ENCODE results near the gene GET4. TPM values are rescaled to one million over a fixed set of nuclear protein-coding genes. Genes with fewer than 3 reads are reported as not detected.

The GET4 gene
- total and polyA plus RNA-seq, 2 of the 13 experiments (the other 11 are each of a cell fraction or from before 2014, with no cell fraction given): 28.2 to 35.2 TPM

- Histone ChIP-seq H3K79me2 (ENCODE audit: insufficient read depth, low read length) (no peaks in the 10 kb centered on the region), H3K4me2 (ENCODE audit: low read depth, low read length) (peak overlapping the region; percentile 63)
Measured at GRCh38 chr7:901041-901387, 24.7 kb downstream of the GET4 start.

More at GRCh38 chr7:901041-901387, 24.7 kb downstream of the GET4 start:
- no peak for TF ChIP-seq SOX5 (CRISPR knock-in tag; IDR thresholded peaks at IDR 0.05; ENCODE audit: borderline replicate concordance)
- TF ChIP-seq RFXANK (CRISPR knock-in tag; IDR thresholded peaks at IDR 0.05): no peak
- no peak for TF ChIP-seq ZBTB2 (CRISPR knock-in tag; IDR thresholded peaks at IDR 0.05; ENCODE audit: low read depth)
- no peak for TF ChIP-seq HCFC1 (IDR thresholded peaks at IDR 0.05; ENCODE audit: low read depth, low read length)
- TF ChIP-seq ARNT (IDR thresholded peaks at IDR 0.05): no peak
- TF ChIP-seq HIVEP1 (CRISPR knock-in tag; IDR thresholded peaks at IDR 0.05): peak; percentile 43; the same call in 1 of the 2 replicates
- no peak for TF ChIP-seq ZBTB44 (CRISPR knock-in tag; IDR thresholded peaks at IDR 0.05)
- TF ChIP-seq BRCA1 (CRISPR knock-in tag; IDR thresholded peaks at IDR 0.05): no peak
- TF ChIP-seq, protein P1, sequence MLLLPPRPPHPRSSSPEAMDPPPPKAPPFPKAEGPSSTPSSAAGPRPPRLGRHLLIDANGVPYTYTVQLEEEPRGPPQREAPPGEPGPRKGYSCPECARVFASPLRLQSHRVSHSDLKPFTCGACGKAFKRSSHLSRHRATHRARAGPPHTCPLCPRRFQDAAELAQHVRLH (CRISPR knock-in tag; IDR thresholded peaks at IDR 0.05; ENCODE audit: borderline replicate concordance, low read depth): no peak
- TF ChIP-seq PHF8 (CRISPR knock-in tag; IDR thresholded peaks at IDR 0.05): no peak
- peak; percentile 86 for TF ChIP-seq HNRNPL (IDR thresholded peaks at IDR 0.05; ENCODE audit: low read depth, low read length)
- TF ChIP-seq, protein P2, sequence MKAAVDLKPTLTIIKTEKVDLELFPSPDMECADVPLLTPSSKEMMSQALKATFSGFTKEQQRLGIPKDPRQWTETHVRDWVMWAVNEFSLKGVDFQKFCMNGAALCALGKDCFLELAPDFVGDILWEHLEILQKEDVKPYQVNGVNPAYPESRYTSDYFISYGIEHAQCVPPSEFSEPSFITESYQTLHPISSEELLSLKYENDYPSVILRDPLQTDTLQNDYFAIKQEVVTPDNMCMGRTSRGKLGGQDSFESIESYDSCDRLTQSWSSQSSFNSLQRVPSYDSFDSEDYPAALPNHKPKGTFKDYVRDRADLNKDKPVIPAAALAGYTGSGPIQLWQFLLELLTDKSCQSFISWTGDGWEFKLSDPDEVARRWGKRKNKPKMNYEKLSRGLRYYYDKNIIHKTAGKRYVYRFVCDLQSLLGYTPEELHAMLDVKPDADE (CRISPR knock-in tag; IDR thresholded peaks at IDR 0.05): no peak
- 0 out of 2 replicates have a peak, but pooled peaks have one; percentile 27 for TF ChIP-seq TARDBP (CRISPR knock-in tag; IDR thresholded peaks at IDR 0.05)
- 0 out of 2 replicates have a peak, but pooled peaks have one; percentile 7 for TF ChIP-seq ZFX (CRISPR knock-in tag; IDR thresholded peaks at IDR 0.05; ENCODE audit: low read depth)
- no peak for TF ChIP-seq DNMT3B (CRISPR knock-in tag; conservative IDR thresholded peaks at IDR 0.05)
- intact Hi-C loops (cut with micrococcal nuclease; ENCODE audit: unreplicated experiment) (loop anchor here (10.0 kb wide), 1 partner anchor 54 kb away; the partner anchor contains the start of gene ADAP1), in situ Hi-C loops (cut with HindIII; ENCODE audit: extremely low pct_ligation_motif_present, low pct_unique_long_range_greater_than_20kb) (no loop called here)
- H3K36me3 ChIP-seq (replicated peaks in 1 of 2; ENCODE audit: control insufficient read depth in 1 of 2, insufficient read depth in 2 of 2, low read length in 2 of 2): peaks cover 4 to 10% of the 10 kb centered on the region in 2 experiments; a peak in 3 of 5 replicates
- H3K27me3 ChIP-seq (ENCODE audit: control insufficient read depth in 1 of 2, insufficient read depth in 2 of 2, low read length in 2 of 2): no peaks in the 10 kb centered on the region
- ATAC-seq (peak; percentile 45), FAIRE-seq (no peak), DNase-seq (ENCODE audit: low spot score) (no peak)
- peaks cover 16% of the 10 kb centered on the region for H3K4me1 ChIP-seq (ENCODE audit: insufficient read depth, low read length)
- 95% methylated on average over 4 of the region's 8 CpGs for WGBS (ENCODE audit: low lambda C conversion rate)
- no peak overlapping the region for H2AFZ ChIP-seq (ENCODE audit: low read length)
- ChIA-PET CTCF (ENCODE audit: low intra/inter-chr PET ratio, low total read pairs) (no interaction called here), POLR2A (interaction anchor here (0.9 to 2.6 kb wide), 15 partner anchors 9 to 92 kb away, joined by 3 to 28 read pairs (median 5); partner anchors contain the start of gene COX19)
- H3K27ac ChIP-seq (ENCODE audit: extremely low read length, insufficient read depth, low read length): peak overlapping the region; percentile 70
- no peaks in the 10 kb centered on the region for H3K9me3 ChIP-seq (ENCODE audit: low read length)
- no TSS peak for BruUV-seq (replicated peaks)
- H4K20me1 ChIP-seq (ENCODE audit: insufficient read depth, low read length): no peaks in the 10 kb centered on the region
- H3K9ac ChIP-seq (ENCODE audit: insufficient read depth, low read depth, low read length): 0 out of 2 replicates have a peak overlapping the region, but pooled peaks have one; percentile 8
- peak overlapping the region in 1 of 3 experiments; percentile 37; a peak in 1 of 6 replicates for H3K4me3 ChIP-seq (replicated peaks in 1 of 3; ENCODE audit: insufficient read depth in 1 of 3, low read depth in 2 of 3, low read length in 3 of 3)

Measured in HepG2 (cell line).